Cardiac muscle cell (in vitro differentiated cells and primary cell): Measurements from ENCODE around the gene MTMR12. TPM values are rescaled to one million over a fixed set of nuclear protein-coding genes. Genes with fewer than 3 reads are reported as not detected.

ENCODE experiments used
- DNase-seq, 2 donors: peaks; one replicate each; pipeline versions ENCODE4 v3.0.0 to v3.0.0-alpha.2; 2010 to 2017; ENCODE audit warnings: low read depth in 1 of 2, low spot score in 1 of 2
- H3K27ac ChIP-seq: fragments of 200-600 bp; sonication (generic); 2 replicates; pipeline ENCODE4 v1.5.1; 2016
- H3K27me3 ChIP-seq: fragments of 200-600 bp; sonication (generic); 2 replicates; pipeline ENCODE4 v1.6.0; 2016; ENCODE audit warnings: control low read depth
- H3K36me3 ChIP-seq: fragments of 200-600 bp; sonication (generic); 2 replicates; pipeline ENCODE4 v1.5.1; 2016; ENCODE audit warnings: control low read depth
- H3K4me1 ChIP-seq: fragments of 200-600 bp; sonication (generic); 2 replicates; pipeline ENCODE4 v1.8.1; 2017; ENCODE audit warnings: low read depth, mild to moderate bottlenecking, mixed run types
- H3K4me3 ChIP-seq: fragments of 200-600 bp; sonication (generic); 2 replicates; pipeline ENCODE4 v1.5.1; 2016; ENCODE audit warnings: mild to moderate bottlenecking
- H3K9me3 ChIP-seq: fragments of 200-600 bp; sonication (generic); 2 replicates; pipeline ENCODE4 v1.5.1; 2017; ENCODE audit warnings: low read depth, mild to moderate bottlenecking, control low read depth
- CTCF ChIP-seq: IDR thresholded peaks from 2 replicates; pipeline ENCODE4 v1.5.1; 2012; ENCODE audit warnings: low read depth, mild to moderate bottlenecking, low read length
- polyA plus RNA-seq: library from polyadenylated mRNA; unstranded; fragments of >200 nt; fragmentation: Nextera tagmentation; extraction: Ambion mirVana; gene quantifications from 2 replicates; pipeline ENCODE4 v1.2.1, GENCODE V29; 2016
- total RNA-seq: library from RNA; depleted of rRNA; stranded (reverse); fragments of >200 nt; gene quantifications from 2 replicates; pipeline ENCODE4 v1.2.3, GENCODE V29; 2016

The MTMR12 gene
- total and polyA plus RNA-seq, 2 experiments from 2014 or later = 11.3 to 11.6 TPM

DNA sequence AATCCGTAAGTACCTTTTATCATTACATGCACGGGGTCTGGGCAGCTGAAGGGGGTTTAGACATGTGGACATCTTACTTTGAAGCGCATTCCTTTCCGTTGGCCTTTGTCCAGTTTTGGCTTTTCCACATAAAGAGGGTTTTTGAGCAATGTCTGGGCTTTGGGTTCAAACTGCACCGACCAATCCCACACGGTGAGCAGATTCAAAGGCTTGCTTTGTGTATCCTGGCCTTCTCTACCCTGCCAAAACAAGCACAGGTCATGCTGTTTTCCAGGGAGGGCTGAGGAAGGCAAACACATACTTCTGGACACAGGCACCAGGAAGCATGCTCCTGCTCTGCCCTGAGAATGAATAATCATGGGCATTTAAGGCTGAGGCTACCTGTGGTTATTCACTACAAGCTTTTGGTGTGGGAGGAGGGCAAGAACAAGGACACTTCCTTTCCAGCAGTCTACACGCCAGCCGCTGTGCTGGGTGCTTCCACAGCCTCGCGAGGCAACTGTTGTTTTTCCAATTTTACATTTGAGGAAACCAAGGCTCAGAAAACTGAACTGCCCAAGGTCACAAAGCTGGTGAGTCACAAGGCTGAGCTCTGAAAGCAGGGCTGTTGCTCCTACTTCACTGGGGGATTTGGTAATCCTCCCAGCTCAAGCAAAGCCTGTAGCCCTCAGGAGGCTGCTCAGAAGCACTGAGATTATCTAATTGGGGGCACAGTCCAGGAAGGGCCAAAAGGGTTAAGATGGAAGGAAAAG lies 78.9 kb downstream of the MTMR12 start:
- no peak for TF ChIP-seq CTCF

DNA sequence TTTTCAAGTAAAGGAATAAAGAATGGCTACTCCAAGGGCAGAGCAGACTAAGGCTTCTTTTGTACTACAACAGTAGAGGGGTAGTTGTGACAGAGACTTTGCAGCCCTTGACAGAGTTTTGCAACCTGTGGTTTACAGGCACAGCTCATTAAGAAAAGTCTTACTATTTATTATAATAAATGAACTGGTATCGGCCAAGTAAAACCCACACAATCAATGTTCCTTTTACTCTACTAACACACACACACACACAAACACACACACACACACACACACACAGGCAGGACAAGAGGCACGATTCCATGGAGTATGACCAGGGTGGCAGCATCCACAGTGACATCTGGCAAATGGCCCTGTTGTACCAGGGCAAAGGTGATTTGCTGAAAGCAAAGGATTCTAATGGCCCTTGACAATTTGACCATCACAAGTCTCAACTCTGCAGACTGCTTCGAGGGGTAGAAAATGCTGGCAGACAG lies 79.5 kb downstream of the MTMR12 start:
- H3K9me3 ChIP-seq = no peaks in the 10 kb centered on the region
- H3K27me3 ChIP-seq = no peaks in the 10 kb centered on the region
- no peaks in the 10 kb centered on the region for H3K4me1 ChIP-seq
- H3K4me3 ChIP-seq = no peak overlapping the region
- TF ChIP-seq CTCF = no peak
- peak in 1 of 2 donors; percentile 13 for DNase-seq
- peaks cover 13% of the 10 kb centered on the region for H3K36me3 ChIP-seq
- H3K27ac ChIP-seq = no peak overlapping the region

More for the DNA sequence above, 78.9 kb downstream of the MTMR12 start:
- no peaks in the 10 kb centered on the region for H3K4me1 ChIP-seq
- H3K4me3 ChIP-seq = no peak overlapping the region
- DNase-seq = peak in 1 of 2 donors; percentile 76
- peaks cover 19% of the 10 kb centered on the region for H3K36me3 ChIP-seq
- H3K9me3 ChIP-seq = no peaks in the 10 kb centered on the region
- no peak overlapping the region for H3K27ac ChIP-seq
- H3K27me3 ChIP-seq = no peaks in the 10 kb centered on the region

DNA sequence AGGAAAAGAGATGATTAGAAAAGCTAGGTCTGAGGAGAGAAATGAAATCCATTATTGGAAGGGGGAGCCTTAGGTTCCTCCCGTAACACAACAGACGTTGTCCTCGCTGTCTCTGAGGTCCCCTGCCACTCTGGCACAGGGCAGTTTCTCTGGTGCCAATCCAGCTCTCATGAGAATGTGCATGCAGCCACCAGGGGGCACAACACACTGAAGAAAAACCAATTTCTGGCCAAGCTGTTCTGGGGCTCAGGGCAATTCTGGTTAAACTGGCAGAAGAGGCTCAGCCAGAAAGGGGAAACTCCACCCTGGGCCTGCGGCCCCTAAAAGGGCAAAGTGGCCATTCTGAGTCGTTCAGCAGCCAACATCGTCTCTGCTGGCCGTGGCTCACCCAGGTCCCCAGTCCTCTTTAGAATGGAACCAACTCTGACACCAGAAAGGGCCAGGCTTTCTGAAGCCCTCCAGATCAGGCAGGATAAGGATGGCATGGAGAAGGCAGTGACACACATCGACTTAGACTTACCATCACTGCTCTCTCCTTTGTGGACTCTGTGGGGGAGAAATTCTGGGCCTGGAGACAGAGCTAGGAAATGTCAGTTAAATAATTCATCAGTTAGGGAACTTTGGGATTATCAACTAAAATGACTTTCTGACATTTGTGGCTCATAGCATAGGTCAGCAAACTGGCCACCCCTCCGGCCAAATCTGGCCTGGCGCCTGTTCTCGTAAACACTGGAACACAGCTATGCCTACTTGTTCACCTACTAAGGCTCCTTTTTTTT lies 80.1 kb downstream of the MTMR12 start:
- H3K9me3 ChIP-seq = no peaks in the 10 kb centered on the region
- TF ChIP-seq CTCF = peak; percentile 78
- H3K4me3 ChIP-seq = no peak overlapping the region
- DNase-seq = peak; percentile 69 to 82
- no peaks in the 10 kb centered on the region for H3K27me3 ChIP-seq
- H3K36me3 ChIP-seq = peaks cover 11% of the 10 kb centered on the region
- no peaks in the 10 kb centered on the region for H3K4me1 ChIP-seq
- H3K27ac ChIP-seq = no peak overlapping the region

- H3K4me1 ChIP-seq = no peaks in the 10 kb centered on the region
- H3K9me3 ChIP-seq = no peaks in the 10 kb centered on the region
- peak in 1 of 2 donors; percentile 18 for DNase-seq
- TF ChIP-seq CTCF = no peak
- no peak overlapping the region for H3K27ac ChIP-seq
- no peak overlapping the region for H3K4me3 ChIP-seq
- peaks cover 9% of the 10 kb centered on the region for H3K36me3 ChIP-seq
- H3K27me3 ChIP-seq = no peaks in the 10 kb centered on the region
Measured at GRCh38 chr5:32231929-32232328, 80.8 kb downstream of the MTMR12 start.

GRCh38 chr5:32231241-32231640 lies 81.5 kb downstream of the MTMR12 start:
- no peak for TF ChIP-seq CTCF
- DNase-seq = no peak
- no peak overlapping the region for H3K4me3 ChIP-seq
- H3K36me3 ChIP-seq = peaks cover 8% of the 10 kb centered on the region
- H3K27ac ChIP-seq = no peak overlapping the region
- no peaks in the 10 kb centered on the region for H3K4me1 ChIP-seq
- no peaks in the 10 kb centered on the region for H3K9me3 ChIP-seq
- no peaks in the 10 kb centered on the region for H3K27me3 ChIP-seq
